ENCODE results near the gene HEATR1.

HEATR1 gene, protein sequence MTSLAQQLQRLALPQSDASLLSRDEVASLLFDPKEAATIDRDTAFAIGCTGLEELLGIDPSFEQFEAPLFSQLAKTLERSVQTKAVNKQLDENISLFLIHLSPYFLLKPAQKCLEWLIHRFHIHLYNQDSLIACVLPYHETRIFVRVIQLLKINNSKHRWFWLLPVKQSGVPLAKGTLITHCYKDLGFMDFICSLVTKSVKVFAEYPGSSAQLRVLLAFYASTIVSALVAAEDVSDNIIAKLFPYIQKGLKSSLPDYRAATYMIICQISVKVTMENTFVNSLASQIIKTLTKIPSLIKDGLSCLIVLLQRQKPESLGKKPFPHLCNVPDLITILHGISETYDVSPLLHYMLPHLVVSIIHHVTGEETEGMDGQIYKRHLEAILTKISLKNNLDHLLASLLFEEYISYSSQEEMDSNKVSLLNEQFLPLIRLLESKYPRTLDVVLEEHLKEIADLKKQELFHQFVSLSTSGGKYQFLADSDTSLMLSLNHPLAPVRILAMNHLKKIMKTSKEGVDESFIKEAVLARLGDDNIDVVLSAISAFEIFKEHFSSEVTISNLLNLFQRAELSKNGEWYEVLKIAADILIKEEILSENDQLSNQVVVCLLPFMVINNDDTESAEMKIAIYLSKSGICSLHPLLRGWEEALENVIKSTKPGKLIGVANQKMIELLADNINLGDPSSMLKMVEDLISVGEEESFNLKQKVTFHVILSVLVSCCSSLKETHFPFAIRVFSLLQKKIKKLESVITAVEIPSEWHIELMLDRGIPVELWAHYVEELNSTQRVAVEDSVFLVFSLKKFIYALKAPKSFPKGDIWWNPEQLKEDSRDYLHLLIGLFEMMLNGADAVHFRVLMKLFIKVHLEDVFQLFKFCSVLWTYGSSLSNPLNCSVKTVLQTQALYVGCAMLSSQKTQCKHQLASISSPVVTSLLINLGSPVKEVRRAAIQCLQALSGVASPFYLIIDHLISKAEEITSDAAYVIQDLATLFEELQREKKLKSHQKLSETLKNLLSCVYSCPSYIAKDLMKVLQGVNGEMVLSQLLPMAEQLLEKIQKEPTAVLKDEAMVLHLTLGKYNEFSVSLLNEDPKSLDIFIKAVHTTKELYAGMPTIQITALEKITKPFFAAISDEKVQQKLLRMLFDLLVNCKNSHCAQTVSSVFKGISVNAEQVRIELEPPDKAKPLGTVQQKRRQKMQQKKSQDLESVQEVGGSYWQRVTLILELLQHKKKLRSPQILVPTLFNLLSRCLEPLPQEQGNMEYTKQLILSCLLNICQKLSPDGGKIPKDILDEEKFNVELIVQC (N-terminal part only)

DNA sequence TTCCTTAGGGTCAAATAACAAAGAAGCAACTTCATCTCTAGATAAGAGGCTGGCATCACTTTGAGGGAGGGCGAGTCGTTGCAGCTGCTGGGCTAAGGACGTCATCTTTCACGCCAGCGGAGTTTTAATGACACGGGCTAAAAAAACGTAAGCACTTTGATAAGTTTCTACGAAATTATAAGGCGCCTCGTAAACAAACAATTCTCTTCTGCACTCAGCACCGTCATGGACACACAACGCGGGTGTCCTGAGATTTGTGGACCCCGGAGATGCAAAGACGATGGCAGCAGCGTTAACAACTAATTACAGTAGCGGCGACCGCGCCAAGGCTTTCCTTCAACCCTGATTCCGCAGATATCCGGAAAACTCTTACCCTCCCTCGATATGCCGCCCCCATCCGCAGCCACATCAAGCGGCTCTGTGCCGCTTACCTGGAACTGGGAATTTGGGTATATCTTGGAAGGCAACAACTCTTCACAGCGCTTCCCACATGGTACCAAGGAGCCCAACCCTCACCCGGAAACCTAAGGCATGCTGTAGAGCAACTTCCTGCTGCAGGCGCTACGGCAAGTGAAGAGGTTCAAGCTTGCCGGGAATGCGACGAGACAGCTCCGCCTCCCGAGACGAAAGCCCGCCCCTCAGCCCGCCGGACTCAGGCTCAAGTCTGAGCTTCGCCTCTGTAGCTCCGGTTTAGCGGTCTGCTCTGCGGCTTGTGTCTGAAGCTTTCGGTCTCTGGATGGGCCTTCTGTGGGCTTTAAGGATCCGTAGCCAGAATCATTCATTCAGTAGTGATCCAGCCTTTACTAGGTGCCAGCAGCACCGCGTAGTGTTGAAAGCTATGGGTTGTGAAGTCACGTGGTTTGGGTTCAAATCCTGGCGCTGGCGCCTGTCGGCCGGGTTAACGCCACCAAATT lies at the start of gene HEATR1:
Gene HEATR1, minus strand, starts transcription at position 526 of the 914 bp plus-strand sequence. Its CDS starts 421 bp downstream, at position 105.
- H3K4me3 Mint-ChIP-seq: peak within 1 kb of the TSS; percentile 86
- H3K36me3 Mint-ChIP-seq (ENCODE audit: low read depth): peaks cover 37% of the 10 kb centered on the region
- no peaks in the 10 kb centered on the region for H3K9me3 Mint-ChIP-seq
- H3K27ac Mint-ChIP-seq: peak within 1 kb of the TSS; percentile 92
- H3K27me3 Mint-ChIP-seq: peaks cover 6% of the 10 kb centered on the region
- peaks cover 44% of the 10 kb centered on the region for H3K4me1 Mint-ChIP-seq (ENCODE audit: low read depth)

DNA sequence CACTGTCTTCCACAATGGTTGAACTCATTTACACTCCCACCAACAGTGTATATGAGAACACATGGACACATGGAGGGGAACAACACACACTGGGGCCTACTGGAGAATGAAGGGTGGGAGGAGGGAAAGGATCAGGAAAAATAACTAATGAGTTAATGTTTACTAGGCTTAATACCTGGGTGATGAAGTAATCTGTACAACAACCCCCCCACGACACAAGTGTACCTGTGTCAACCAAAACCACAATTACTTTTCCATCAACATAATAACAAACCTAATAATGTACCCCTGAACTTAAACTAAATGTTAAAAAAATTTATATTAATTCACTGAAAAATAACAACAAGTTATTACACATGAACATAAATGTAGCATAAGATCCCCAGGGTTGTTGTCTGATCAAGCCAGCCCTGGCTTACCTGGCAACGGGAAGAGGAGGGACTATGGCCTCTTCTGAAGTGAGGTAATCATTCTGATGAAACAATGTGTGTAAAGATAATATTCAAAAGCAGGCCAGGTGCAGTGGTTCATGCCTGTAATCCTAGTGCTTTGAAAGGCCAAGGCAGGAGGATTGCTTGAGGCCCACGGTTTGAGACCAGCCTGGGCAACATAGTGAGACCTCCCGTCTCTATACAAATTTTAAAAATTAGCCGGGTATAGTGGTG lies 40.8 kb upstream of the HEATR1 start:
- Mint-ChIP-seq H3K4me1 (ENCODE audit: low read depth) (no peaks in the 10 kb centered on the region), H3K27ac (no peak overlapping the region), H3K9me3 (no peaks in the 10 kb centered on the region), H3K4me3 (no peak overlapping the region), H3K27me3 (peaks cover 3% of the 10 kb centered on the region), H3K36me3 (ENCODE audit: low read depth) (no peaks in the 10 kb centered on the region)

DNA sequence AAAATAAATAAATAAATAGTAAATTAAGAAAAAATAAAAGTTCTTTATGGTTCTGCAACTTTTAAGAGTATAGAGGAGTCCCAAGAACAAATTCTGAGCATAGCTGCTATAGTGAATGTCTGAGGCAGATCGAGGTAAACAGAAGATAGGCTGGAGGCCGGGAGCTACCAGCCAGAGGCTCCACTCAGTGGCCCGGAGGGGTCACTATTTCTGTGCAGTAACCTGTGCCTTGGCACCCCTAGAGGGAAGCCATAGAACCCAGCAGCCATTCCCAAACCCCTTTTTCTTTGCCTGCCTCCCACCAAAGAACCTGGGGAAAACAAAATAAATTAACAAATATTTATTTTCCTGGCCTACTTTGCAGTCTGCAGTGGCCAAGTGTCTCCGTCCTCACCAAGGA lies 38.4 kb upstream of the HEATR1 start:
- no peaks in the 10 kb centered on the region for H3K36me3 Mint-ChIP-seq (ENCODE audit: low read depth)
- H3K27me3 Mint-ChIP-seq: peaks cover 2% of the 10 kb centered on the region
- H3K4me3 Mint-ChIP-seq: no peak overlapping the region
- no peaks in the 10 kb centered on the region for H3K9me3 Mint-ChIP-seq
- no peaks in the 10 kb centered on the region for H3K4me1 Mint-ChIP-seq (ENCODE audit: low read depth)
- no peak overlapping the region for H3K27ac Mint-ChIP-seq

DNA sequence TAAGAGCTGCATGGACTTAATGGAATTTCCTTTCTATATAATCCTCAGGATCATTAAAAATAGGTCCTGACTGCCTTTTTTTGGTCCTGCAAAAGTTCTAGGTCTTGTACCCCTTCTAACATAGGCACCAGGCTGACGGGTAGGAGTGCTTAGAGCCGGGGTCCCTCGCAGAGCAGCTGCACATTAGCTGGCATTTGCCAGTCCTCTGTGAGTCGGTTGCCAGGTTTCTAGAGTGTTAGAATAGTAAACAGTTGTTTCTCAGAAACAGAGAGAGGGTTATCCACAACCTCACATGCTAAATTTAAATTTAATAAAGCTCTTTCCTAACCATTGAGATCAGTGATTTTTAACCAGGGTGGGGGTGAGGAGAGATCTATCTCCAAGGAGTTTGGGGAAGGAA lies 35.4 kb upstream of the HEATR1 start:
- no peak overlapping the region for H3K4me3 Mint-ChIP-seq
- H3K4me1 Mint-ChIP-seq (ENCODE audit: low read depth): no peaks in the 10 kb centered on the region
- no peaks in the 10 kb centered on the region for H3K36me3 Mint-ChIP-seq (ENCODE audit: low read depth)
- H3K27me3 Mint-ChIP-seq: peaks cover 5% of the 10 kb centered on the region
- H3K27ac Mint-ChIP-seq: no peak overlapping the region
- no peaks in the 10 kb centered on the region for H3K9me3 Mint-ChIP-seq

DNA sequence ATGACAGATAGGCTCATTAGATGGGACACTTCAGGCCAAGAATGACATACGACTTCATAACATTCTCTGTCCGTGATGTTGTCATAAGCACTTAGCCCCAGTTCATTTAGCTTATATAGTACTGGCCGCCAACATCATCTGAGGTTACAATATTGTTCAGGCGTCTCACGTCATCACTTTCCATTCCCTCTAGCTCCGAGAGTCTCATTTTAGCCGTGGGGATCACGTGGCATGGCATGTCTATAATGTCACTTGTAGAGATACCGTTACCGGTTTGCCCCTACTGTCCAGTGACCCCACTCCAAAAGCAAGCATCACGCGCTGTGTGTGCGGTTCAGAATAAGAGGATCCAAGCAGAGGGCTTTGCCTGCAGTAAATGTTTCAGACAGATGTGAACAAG lies 34.6 kb upstream of the HEATR1 start:
- no peaks in the 10 kb centered on the region for H3K9me3 Mint-ChIP-seq
- H3K4me1 Mint-ChIP-seq (ENCODE audit: low read depth): no peaks in the 10 kb centered on the region
- peaks cover 9% of the 10 kb centered on the region for H3K27me3 Mint-ChIP-seq
- no peak overlapping the region for H3K27ac Mint-ChIP-seq
- no peak overlapping the region for H3K4me3 Mint-ChIP-seq
- no peaks in the 10 kb centered on the region for H3K36me3 Mint-ChIP-seq (ENCODE audit: low read depth)

DNA sequence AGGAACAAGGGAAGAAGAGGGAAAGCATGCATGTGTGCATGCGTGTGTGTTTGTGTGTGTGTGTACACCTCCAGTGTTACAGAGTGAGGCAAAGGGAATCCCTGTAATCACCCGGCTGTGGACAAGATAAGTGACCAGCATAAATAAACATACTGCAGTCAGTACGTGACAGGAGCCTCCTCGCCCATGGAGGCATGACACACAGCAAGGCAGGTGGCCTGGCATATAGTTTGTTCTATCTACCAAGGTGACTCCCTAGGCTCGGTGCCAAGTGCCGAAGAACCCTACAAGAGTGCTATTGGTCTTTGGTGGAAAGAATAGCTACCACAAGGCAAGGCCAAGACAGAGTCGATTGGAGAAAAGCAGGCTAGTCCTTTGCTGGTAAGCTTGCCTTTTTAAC lies 31.7 kb upstream of the HEATR1 start:
- Mint-ChIP-seq H3K27ac (no peak overlapping the region), H3K4me1 (ENCODE audit: low read depth) (no peaks in the 10 kb centered on the region), H3K36me3 (ENCODE audit: low read depth) (no peaks in the 10 kb centered on the region), H3K4me3 (no peak overlapping the region), H3K27me3 (peaks cover 13% of the 10 kb centered on the region), H3K9me3 (no peaks in the 10 kb centered on the region)

DNA sequence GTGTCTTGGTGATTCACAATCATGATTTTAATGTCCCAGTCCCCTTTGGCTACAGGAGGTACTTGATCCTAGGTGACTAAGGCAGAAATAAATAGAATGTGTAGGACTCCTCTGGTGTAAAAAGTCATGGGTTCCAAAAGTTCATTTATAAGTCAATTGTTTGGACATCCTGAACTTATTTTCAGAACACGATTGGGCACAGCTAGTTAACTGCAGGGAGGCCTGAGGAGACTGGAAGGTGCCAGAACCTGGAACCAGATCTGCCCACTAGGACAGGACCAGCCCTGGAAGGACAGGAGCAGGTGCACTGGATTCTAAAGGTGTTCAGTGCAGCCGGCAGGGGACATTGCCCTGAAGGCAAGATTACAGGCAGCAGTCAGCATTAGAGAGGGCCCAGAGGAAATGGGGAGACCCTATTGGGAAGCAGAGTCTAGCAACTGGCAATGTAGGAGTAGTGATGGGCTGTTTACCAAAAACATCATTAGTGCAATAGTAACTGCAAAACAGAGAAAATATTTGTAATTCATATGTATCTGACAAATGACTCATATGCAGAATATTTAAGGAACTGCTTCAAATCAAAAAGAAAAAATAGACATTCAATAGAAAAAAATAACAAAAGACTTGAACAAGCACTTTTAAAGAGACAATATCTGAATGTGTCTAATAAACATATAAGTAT lies 23.6 kb upstream of the HEATR1 start:
- Mint-ChIP-seq H3K36me3 (ENCODE audit: low read depth) (no peaks in the 10 kb centered on the region), H3K9me3 (peaks cover 10% of the 10 kb centered on the region), H3K4me1 (ENCODE audit: low read depth) (no peaks in the 10 kb centered on the region), H3K27ac (no peak overlapping the region), H3K27me3 (peaks cover 40% of the 10 kb centered on the region), H3K4me3 (no peak overlapping the region)

DNA sequence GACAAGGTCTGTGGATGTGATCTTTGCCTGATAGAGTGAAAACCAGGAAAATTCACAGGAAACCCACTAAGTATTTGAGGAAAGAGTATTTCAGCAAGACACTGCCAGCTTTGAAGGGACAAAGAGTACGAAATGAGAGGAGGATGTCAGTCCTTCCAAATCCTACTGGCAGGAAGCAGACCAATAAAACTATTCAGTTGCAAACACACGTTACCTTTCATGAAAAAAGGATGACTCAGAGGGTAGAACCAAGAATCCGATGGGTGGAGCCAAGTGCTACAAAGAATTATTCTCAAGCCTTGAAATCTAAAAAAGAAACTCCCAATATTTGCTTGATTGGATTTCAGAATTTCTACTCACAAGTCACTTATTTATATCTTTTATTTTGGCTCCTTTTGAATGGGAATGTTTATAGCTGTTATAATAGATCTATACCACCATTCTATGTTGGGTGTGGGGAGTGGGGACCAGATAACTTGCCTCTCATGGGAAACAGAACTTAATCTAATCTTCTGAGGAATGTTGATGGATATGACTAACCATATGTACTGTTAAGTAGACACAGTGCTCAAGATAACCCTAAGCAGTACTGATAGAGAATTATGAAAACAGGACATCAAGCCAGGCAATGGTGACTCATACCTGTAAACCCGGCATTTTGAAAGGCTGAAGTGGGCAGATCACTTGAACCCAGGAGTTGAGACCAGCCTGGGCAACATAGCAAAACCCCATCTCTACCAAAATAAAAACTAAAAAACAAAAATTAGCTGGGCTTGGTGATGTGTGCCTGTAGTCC lies 19.3 kb upstream of the HEATR1 start:
- H3K4me3 Mint-ChIP-seq: no peak overlapping the region
- H3K36me3 Mint-ChIP-seq (ENCODE audit: low read depth): no peaks in the 10 kb centered on the region
- peaks cover 64% of the 10 kb centered on the region for H3K27me3 Mint-ChIP-seq
- no peak overlapping the region for H3K27ac Mint-ChIP-seq
- H3K9me3 Mint-ChIP-seq: peaks cover 16% of the 10 kb centered on the region
- H3K4me1 Mint-ChIP-seq (ENCODE audit: low read depth): no peaks in the 10 kb centered on the region

DNA sequence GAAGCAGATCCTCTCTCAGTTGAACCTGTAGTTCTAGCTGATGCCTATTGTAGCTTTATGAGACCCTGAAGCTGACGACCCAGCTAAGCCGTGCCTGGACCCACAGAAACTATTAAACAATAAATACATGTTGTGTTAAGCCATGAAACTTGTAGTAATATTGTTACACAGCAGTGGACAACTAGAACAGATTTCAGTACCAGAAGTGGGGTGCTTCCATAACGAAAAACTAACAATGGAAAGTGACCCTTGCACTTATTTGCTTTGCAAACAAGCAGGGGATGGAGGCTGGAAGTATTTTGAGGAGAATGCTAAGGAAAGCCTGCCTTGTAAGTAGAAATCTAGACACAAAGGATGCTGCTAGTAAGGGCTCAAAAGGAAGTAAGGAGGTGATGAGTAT lies 18.1 kb upstream of the HEATR1 start:
- Mint-ChIP-seq H3K27ac (no peak overlapping the region), H3K4me3 (no peak overlapping the region), H3K9me3 (peaks cover 16% of the 10 kb centered on the region), H3K36me3 (ENCODE audit: low read depth) (no peaks in the 10 kb centered on the region), H3K27me3 (peaks cover 67% of the 10 kb centered on the region), H3K4me1 (ENCODE audit: low read depth) (no peaks in the 10 kb centered on the region)

DNA sequence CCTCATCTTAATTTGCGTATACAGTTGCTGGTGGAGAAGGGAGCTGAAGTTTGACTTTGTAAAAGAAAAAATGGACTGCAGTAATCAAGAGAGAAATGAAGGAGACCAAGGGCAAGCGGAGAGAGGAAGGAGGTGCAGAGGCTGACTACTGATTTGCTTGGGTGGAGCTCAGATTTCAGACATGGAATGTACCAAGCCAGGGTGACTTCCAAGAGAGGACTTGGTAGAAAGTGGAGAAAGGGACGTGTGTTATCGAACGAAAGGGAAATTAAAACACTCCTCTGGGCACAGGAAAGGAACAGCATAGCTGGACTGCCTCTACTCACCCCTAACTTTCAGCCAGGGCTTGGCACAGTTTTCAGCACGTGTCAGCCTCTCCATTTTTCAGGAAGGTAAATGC lies 15.1 kb upstream of the HEATR1 start:
- Mint-ChIP-seq H3K36me3 (ENCODE audit: low read depth) (no peaks in the 10 kb centered on the region), H3K9me3 (peaks cover 16% of the 10 kb centered on the region), H3K27me3 (peaks cover 73% of the 10 kb centered on the region)

DNA sequence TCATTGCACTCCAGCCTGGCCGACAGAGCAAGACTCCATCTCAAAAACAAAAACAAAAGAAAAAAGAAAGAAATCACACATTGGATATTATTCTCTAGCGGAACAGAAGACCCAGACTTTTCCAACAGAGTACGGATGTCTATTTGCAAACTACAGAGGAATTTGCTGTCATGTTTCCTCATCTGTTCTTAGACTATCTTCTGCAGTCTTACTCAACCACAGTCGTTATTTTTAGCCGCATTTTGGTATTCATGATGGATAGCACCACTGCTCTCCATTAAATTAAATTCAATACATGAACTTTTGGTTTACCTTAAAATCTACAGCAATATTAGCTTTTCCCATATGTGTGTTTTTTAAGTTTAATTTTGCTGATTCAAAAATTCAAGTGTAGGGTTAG lies 14.2 kb upstream of the HEATR1 start:
- Mint-ChIP-seq H3K27ac (no peak overlapping the region), H3K36me3 (ENCODE audit: low read depth) (no peaks in the 10 kb centered on the region), H3K4me3 (no peak overlapping the region), H3K9me3 (peaks cover 13% of the 10 kb centered on the region), H3K4me1 (ENCODE audit: low read depth) (no peaks in the 10 kb centered on the region), H3K27me3 (peaks cover 67% of the 10 kb centered on the region)

More for the DNA sequence above, 15.1 kb upstream of the HEATR1 start:
- no peak overlapping the region for H3K4me3 Mint-ChIP-seq
- H3K27ac Mint-ChIP-seq: no peak overlapping the region
- no peaks in the 10 kb centered on the region for H3K4me1 Mint-ChIP-seq (ENCODE audit: low read depth)

DNA sequence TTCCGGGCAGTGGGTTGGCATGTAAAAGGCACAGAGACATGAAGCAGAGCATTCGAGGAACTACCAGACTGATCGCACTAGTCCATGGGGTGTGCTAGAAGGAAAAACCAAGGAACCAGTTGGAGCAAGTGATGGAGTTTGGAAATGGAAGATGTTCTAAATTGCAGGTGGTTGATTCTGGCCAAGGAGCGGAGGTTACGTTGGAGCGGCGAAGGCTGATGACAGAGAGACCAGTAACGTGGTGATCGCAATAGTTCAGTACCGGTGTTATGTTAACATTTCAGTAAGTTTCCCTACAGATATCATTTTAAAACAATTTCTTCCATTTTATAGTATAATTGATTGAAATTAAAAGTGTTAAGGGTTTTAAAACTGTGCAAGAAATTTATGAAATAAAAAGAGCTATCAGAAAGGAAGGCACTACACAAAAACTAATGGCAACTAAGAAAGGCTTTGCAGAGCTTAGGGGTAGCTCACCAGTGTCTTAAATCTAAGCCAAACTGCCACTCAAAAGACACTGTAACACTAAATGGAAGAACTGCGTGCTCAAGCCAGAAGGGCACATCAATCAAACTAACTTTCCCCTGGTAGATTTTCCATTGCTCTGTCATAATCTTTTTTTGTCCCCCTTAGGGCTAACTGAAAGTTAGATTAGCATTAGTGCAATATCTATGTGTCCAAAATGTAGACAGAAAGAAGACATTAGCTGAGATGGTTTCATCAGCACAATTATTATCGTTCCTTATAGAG lies 11.3 kb upstream of the HEATR1 start:
- Mint-ChIP-seq H3K9me3 (peaks cover 6% of the 10 kb centered on the region), H3K4me1 (ENCODE audit: low read depth) (no peaks in the 10 kb centered on the region), H3K36me3 (ENCODE audit: low read depth) (no peaks in the 10 kb centered on the region), H3K27me3 (peaks cover 69% of the 10 kb centered on the region), H3K27ac (no peak overlapping the region), H3K4me3 (no peak overlapping the region)
